Esophagus muscularis mucosa (tissue), 3 donors: ENCODE data around the gene TMEM119.

Source experiments
- EP300 ChIP-seq: sonication (generic); formaldehyde crosslinking; IDR thresholded peaks from one replicate; pipeline ENCODE4 v1.6.1; 2017; ENCODE audit warnings: antibody characterized with exemption
- POLR2AphosphoS5 ChIP-seq, 2 donors: sonication (generic); formaldehyde crosslinking; IDR thresholded peaks; one replicate each; pipeline ENCODE4 v1.6.1; 2017; ENCODE audit warnings: antibody characterized with exemption in 2 of 2

DNA sequence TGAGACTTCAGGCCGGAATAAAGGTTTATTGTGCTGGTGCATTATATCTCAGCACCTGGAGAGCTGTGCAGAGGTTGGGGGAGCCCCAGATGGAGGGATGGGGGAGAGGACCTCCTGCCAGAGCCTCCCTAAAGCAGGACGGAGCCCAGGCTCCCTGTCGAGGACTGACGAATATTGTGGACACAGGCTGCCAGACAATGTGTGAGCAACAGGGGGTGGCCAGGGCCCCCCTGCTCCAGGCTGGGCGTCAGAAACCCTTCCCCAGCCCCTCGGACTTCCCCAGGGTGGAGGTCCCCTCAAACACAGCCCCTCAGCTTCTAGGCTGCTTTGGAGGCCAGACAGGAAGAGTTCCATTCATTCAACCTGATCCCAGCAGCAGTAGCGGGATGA, 8.0 kb downstream of the TMEM119 start:
- TF ChIP-seq EP300 = no peak
- no peak for TF ChIP-seq POLR2AphosphoS5 (IDR thresholded peaks at IDR 0.05)
